Stimulated activated CD4-positive, alpha-beta T cell treated with anti-CD3 and anti-CD28 coated beads, Interleukin-15, amount 100 ng/mL, for 24 hours (primary cell): ENCODE measurements around the gene AKAP7.
A peak's percentile ranks its signal among the peaks of the same experiment; 100 is the strongest.
"Not testable (repeated sequence)": the region's sequence is repeated elsewhere in the genome, so short reads cannot be mapped to it uniquely, and the experiment has no call there.

Source experiments
- DNase-seq: peaks from one replicate; pipeline ENCODE4 v3.0.0-alpha.2; 2020

Gene AKAP7

DNA sequence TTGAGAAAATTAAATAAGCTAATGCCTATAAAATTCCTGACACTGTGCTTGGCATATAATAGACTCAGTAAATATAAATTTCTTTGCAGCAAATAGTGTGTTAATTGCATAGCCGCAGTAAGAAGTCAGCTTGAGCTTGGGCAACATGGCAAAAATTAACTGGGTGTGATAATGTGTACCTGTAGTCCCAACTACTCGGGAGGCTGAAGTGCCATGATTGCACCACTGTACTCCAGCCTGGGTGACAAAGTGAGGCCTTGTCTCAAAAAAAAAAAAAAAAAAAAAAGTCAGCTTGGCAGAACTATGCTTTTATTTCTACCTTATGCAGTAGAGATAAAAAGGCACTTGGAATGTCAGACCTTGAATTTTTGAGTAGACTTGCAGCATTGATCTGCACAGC is 121.8 kb downstream of the AKAP7 start:
- DNase-seq, result no peak

DNA sequence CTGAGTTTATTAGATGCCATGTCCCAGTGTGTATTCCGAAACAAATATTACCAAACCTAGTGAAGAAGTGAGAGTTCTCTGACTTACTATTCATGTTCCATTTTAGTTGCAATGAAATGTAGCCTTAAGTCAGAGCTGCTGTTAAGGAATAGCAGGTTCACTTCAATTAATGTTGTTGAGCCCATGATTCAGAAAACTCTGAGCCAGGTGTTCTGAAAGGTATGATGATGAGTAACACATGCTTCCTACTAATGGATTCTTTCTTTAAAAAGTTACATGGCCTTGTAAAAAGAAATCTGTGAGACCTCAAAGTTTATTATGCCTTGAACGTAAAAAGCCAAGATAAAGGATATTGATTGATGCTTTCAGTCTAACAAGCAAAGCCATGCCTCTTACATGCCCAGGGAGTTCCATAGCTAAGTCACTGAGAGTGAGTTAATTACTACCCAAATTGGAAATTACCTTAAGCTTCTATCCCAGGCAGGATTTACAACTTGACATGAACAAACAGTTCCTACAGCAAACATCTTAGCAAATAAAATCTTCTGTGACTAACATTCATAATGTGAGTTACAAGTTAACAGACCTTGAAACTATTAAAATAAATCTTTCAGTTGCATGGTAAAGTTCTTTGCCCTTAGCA is 122.9 kb downstream of the AKAP7 start:
- DNase-seq, result no peak

DNA sequence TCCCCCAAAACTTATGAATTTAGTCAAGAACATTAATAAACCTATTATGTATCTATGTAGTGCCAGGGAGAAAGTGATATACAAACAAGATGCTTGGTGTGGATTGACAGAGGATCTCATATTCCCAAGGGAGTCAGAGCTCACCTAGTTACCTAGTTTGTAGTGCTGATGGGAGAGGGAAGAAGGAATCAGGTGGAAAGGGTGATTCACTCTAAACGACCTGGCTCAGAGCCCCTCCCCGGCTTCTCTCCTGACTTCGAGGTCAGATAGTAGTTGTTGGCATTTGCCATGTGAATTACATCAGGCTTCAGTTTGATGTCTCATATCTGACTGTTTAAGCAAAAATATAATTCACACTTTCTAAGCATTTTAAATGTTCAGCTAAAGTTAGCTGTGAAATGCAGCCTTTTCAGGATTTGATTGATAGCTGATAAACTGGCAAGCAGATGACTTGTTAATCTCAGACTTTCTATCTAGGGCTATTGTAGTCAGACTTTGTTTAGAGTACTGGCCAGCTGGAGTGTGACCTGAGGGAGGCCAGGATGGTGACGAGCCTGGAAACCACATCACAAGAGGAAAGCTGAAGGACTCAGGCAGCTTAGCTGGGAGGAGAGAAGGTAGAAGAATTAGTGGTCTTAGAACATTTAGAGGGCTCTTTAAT is 123.7 kb downstream of the AKAP7 start:
- no peak for DNase-seq

DNA sequence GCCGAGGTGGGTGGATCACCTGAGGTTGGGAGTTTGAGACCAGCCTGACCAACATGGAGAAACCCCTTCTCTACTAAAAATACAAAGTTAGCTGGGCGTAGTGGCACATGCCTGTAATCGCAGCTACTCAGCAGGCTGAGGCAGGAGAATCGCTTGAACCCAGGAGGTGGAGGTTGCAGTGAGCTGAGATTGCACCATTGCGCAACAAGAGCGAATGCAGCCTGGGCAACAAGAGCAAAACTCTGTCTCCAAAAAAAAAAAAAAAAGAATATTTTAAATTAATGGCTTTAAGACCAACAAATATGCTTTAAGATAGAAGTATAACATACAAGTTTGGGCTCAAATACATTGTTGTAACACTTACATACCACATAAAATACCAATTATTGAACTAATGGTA is 125.7 kb downstream of the AKAP7 start:
- DNase-seq, result not testable (repeated sequence)

DNA sequence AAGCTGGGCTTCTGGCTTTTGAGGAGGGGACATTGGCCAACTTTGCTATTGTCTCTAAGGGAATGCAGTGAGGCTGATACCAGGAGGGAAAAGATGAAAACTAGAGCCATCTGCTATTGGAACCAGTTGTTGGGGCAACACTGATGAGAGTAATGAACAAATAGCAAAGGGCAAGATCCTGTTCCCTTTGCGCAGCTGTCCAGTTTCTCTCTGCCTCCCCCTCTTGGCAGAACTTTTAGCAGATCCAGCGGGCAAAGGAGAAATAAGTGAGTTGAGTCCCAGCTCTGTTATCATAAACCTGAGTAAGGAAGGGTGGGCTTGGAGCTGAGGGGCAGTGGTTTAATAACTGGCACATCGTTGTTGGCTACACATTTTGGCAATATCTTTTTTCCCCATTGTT is 126.8 kb downstream of the AKAP7 start:
- no peak for DNase-seq

DNA sequence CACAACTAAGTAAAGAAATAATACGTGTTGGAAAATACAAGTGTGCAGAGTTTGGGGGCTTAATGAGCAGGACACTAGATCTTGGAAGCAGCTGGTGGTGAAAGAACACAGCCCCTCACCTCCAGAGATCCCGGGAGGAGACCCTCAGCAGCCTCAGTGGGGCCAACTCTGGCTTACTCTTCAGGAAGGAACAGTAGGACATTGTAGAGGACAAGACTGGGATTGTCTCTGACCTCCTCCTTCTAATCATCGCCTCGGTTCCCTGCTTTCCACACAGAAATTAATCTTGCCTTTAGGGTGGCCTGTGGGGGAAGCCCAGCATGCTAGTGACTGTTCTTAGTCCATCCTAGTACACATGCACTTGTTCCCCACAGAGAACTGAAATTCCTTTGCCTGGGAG is 130.7 kb downstream of the AKAP7 start:
- DNase-seq, result no peak

DNA sequence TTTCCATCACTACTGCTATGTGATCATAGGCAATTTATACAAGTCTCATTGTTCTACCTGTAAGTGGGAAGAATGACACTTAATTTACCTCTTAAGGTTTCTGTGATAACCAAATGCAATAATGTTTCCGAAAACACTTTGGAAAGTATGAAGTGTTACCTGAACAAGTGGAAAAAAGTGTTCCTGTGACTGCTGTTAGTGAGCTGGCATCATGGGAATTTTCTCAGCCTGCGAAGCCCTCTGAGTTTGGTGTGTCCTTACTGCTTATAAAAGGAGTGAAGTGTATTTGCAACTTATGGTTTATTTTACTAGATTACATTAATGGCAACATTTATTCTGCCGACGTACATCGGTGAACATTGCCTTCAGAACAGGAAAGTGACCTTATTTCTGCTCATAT is 133.0 kb downstream of the AKAP7 start:
- DNase-seq, result no peak

DNA sequence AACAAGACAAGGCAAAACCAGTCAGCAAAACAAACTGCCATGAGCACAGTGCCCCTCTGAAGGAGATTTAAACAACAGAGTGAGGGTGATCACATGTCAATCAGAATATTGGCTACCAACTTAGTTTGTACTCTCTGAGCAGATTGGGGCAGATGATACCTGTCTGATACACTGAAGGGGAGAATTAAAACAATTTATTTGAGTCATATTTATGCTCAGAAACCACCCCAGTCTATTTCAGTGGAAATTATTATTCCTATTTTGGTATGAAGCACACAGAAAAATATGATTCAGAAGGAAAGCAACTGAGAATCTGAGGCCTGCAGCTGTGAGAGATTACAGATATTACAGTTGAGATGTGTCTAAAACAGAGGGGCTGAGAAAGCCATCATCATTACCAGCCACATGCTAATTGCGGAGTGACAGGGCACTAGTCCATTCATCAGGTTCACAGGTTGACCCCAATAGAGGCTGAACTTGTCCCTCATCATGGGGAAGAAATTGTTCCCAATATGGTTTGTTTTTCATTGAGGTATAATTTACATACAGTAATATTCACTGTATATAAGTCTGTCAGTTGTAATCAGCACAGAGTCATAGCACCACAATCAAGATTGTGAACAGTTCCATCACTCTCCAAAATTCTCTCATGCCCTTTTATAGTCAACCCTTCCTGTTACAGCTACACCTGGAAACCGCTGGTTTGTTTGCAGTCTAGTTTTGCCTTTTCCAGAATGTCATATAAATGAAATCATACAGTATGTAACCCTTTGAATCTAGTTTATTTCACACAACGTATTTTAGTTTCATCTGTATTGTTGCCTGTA is 134.5 kb downstream of the AKAP7 start:
- no peak for DNase-seq

DNA sequence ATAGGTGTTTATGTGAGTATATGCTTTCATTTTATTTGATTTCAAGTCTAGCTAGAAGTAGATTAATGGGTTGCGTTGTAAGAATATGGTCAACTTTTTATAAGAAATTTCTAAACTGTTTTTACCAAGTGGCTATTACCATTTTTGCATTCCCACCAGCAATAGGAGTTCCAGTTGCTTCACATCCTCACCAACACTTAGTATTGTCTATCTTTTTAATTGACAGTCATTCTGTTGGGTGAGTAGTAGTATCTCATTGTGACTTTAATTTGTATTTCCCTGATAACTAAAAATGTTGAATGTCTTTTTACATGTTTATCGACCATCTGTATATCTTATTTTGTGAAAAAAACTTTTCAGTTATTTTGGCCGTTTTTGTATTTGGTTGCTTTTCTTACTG is 135.3 kb downstream of the AKAP7 start:
- no peak for DNase-seq

DNA sequence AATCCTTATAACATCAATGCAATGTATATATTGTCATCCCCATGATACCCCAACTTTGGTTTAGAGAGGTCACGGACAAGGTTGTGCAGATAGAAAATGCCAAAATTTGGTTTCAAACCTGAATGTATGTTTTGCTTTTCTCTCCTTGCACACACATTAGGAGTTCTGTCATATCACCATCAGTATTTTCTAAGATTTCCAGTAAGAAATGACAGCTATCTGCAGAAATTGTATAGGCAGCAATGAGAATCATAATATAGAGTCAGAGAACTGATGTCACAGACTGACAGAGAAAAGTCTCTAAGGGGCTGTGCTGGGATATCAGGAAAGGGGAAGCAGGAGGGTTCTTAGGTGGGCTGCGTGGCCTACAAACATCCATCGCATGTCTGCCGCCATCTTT is 140.0 kb downstream of the AKAP7 start:
- no peak for DNase-seq

DNA sequence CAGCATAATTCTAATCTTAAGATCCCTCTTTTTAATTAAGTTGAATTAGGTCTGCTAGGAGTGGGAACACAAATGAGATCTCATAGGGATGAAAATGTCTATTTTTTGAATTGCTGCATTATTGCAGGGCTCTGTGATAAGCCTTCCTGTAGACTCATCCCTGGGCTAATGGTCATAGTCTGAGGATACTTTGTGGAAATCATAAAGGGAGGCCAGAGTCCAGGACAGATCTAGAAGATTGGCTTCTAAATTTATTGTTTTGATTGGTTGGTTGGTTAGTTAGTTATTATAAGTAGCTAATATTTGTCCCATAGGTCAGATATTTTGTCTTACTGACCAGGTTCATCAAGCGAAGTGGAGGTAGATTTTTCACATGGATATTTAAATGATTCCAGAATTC is 142.3 kb downstream of the AKAP7 start:
- DNase-seq, result no peak

DNA sequence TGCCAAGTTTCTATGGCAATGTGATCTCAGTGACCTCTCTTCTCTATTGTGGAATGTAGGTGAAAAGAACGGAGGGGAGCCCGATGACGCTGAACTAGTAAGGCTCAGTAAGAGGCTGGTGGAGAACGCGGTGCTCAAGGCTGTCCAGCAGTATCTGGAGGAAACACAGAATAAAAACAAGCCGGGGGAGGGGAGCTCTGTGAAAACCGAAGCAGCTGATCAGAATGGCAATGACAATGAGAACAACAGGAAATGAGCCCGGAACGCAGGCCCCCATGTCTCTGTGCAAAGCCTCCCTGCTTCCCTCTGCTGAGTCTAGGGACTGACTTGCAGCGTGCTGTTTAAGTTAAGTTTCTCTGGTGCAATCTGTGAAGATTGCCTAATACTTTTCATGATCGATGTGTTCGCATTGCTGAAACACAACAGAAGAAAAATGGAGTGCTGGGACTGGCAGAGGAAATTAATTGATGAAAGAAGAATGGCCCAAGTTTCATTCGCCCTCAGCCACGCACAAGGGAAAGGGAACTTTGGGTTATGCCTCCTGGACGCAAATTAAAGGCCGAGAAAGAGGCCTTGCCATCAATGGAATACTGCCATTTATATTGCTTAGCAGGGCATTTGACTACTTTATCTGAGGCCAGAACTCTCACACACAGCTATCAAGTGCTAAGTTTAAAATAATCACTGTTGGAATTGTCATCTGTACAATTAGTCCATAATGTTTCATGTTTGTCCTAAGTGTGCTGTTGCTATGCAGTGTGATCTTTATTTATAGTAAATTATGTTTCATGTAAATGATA is 146.4 kb downstream of the AKAP7 start:
- peak; percentile 61 for DNase-seq

DNA sequence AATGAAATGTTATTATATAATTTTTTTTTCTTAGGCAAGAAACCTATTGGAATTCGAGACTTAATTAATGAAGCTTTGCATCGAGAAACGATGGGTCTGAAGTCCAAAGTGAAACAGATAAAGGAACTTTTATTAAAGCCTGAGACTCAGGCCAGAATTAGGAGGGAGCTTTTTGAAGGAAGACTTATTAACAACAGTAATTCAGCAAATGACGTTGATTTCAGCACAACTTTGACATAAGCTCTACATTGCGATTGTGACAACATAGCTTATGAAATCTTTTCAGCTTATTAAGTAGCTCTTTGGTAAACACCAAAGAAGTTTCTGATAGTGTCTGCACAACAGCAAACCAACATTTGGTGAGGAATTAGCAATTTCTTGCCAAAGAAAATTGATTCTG is 147.1 kb downstream of the AKAP7 start:
- no peak for DNase-seq

DNA sequence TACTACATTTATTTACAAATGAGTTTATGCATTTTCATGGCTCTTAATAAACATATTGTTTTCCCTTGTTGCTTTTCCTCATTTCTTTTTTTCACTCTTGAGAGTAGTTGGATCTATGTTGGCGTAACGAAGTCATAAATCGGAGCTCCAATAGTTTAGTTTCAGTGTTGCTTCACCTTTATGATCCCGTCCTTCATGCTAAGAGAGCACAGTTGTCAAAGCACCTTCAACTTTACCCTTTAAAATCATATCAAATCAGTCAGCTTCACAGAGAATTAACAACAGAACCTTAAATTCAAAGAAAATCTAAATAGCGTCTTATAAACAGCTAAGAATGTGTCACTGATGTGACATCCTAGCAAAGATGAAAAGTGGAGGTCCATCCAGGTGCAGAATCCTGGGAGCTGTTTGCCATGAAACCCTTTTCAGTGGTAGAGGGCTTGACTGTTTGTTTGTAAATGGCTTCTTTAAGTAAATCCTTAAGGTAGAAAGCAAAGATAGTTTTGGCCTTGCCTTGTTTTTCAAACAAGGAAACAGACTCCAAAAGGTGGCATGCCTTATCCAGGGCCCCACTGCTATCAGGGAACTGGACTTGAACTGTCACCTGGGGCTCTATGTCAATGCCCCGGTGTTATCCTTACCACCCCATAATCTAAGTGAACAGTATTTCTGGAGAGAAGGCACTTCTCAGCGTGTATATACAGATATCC is 148.4 kb downstream of the AKAP7 start:
- DNase-seq, result no peak

DNA sequence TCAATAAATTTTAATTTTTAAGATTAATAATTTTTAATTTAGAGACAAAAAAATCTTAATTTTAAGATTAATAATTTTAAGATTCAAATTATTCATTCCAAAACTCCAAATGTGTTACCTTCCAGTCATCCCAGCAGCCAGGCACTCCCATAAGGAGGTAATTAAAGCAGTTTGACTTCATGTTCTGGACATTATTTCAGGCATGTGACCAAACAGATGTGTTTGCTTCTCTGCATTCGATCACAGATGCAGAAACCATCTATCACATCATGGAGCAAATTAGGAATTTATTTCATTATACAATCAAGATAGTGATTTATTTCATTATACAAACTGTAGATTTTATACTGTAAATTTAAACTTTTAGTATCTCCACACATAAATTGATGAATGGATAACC is 150.3 kb downstream of the AKAP7 start:
- no peak for DNase-seq

DNA sequence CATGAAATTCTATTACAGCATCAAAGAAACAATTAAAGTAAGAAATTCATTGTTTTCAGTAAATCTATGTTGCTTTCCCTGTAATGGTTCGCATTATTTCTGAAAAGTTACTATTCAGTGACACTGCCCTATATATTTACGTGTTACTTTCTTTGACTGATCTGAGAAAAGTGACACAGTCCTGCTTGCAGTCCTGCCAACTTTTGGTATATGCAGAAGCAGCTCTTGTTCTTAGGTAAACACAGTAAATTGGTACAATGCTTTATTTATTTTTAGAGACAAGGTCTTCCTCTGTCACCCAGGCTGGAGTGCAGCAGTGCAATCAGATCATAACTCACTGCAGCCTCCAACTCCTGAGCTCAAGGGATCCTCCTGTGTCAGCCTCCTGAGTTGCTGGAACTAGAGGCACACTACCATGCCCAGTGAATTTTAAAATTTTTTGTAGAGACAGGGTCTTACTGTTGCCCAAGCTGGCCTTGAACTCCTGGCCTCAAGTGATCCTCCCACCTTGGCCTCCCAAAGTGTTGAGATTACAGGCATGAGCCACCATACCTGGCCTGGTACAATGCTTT is 151.3 kb downstream of the AKAP7 start:
- DNase-seq, result no peak

DNA sequence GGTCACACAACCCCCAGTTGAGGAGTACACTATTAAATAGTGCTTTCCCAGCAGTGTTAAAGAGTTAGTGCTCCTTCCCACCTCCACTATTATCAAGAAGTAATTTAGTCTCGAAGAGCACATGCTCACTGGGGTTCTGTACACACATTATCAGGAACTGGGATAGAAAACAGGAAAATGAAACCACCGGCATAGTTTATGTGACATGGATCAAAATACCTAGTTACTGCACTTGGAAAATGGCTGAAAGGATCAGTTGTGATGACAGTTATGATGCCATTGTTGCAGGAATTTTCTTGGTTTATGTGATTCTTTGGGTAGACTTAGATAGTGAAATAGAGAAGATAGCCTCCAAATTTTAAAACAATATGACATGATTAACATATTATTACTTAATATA is 152.9 kb downstream of the AKAP7 start:
- no peak for DNase-seq

DNA sequence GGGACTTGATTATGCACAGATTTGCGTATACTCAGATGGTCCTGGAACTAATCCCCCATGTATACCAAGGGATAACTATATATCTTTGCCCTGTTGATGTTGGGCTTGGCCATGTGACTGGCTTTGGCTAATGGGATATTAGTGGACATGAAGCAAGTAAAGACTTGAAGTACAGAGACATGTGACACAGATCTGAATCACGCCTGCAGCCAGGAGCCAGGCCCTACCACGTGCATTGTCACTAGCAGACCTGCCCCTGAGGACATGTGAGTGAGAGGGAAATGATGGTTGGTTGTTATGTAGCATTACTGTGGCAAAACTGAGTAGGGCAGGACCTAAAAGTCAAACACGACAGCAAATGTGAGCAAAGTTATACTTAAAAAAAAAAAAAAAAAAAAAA is 155.7 kb downstream of the AKAP7 start:
- no peak for DNase-seq

DNA sequence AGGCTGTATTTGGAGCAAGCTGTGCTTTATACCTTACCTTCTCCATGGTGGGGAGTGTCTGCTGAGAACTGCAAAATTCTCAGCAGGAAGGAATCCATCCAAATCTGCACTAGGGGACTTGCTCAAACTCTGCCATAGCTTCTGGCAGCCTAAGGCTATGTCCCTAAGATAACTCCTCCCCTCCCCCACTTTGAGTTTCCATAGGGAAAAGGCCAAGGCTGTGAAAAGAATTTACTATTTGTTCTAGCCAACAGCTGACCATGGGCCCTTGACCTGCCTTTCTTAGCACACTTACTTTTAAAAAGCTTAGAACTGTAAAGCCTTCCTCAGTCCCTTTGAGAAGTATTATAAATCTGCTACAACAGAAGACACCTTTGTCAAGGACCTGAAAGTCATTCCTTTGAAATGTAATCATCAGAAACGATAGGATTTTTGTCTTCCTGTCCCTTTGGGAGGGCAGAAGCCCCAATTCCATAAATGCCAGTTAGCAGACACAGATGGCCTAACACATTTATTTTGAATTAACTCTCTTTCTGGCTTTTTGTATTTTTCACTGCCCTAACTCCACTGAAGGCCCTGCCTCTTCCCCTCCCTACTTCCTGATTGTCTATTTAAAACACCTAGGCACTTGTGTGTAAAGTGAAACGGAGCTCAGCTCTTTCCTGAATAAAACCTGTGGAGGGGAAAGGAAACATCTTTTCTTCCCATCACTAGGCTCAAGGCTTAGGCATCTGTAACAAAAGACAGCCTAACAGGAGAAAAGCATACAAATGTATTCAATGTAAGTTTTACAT is 157.1 kb downstream of the AKAP7 start:
- no peak for DNase-seq

DNA sequence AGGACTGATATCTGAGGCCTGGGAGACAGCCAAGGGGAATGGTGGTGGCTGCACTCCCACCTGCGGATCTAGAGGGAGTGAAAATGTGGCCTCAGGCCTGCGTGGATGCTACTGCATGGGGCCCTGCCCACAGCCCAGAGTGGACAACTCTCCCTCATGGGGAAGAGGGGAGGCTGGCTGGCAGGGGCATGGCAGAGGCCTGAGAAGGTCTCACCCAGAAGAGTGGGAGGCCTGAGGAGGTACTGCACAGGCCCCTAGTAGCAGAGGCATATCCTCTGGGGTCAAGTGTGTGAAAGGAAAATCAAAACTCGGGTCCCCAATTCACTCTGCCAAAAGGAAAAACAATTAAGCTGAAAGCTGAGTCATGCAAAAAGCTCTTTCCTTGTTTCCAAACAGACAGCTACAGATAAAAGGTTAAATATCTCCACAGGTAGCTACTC is 158.2 kb downstream of the AKAP7 start:
- DNase-seq, result no peak

DNA sequence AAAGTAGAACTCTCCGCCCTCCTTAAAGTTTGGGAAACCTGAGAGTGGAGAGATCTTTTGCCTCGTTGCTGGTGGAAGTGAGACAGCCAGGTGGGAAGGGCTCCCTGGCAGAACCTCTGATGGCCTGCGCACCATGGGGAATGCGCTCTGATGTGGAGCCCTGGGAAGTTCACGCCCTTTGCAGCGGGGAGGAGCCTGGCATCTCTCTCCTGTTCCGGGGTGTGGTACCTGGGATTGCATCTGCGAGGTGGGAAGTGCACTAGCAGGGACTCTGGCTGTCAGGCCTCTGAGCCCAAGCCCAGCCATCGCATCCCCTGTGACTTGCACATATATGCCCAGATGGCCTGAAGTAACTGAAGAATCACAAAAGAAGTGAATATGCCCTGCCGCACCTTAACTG is 159.8 kb downstream of the AKAP7 start:
- no peak for DNase-seq
